OCI-LY3 (cell line): Measurements from ENCODE around the gene SPG7.
A peak's percentile ranks its signal among the peaks of the same experiment; 100 is the strongest.

Experiments used
- H2AFZ ChIP-seq: fragments of 200-600, 300-600 bp; shearing (Covaris generic); 2 replicates; pipeline ENCODE4 v1.6.0; 2014; ENCODE audit warnings: antibody characterized with exemption, low read depth, low read length
- H3K27ac ChIP-seq: fragments of 200-600, 300-600 bp; sonication (generic); 2 replicates; pipeline ENCODE4 v1.5.1; 2014; ENCODE audit warnings: mild to moderate bottlenecking, low read length, moderate library complexity, mixed read lengths
- H3K27me3 ChIP-seq: fragments of 200-600, 300-600 bp; sonication (generic); 2 replicates; pipeline ENCODE4 v1.6.1; 2014; ENCODE audit warnings: low read depth, low read length, mixed read lengths
- H3K36me3 ChIP-seq: fragments of 200-600, 300-600 bp; sonication (generic); replicated peaks from 2 replicates; pipeline ENCODE3; 2014; ENCODE audit warnings: low read depth, low read length, mixed read lengths
- H3K4me1 ChIP-seq: fragments of 300-600, 200-600 bp; sonication (generic); 2 replicates; pipeline ENCODE4 v1.6.1; 2014; ENCODE audit warnings: low read length, mixed read lengths
- H3K4me2 ChIP-seq: fragments of 200-600, 300-600 bp; sonication (generic); 2 replicates; pipeline ENCODE4 v1.6.1; 2014; ENCODE audit warnings: low read length, mixed read lengths
- H3K4me3 ChIP-seq: fragments of 300-600, 200-600 bp; sonication (generic); 2 replicates; pipeline ENCODE4 v1.5.1; 2014; ENCODE audit warnings: antibody characterized with exemption, mild to moderate bottlenecking, low read length, moderate library complexity
- H3K79me2 ChIP-seq: fragments of 300-600, 200-600 bp; shearing (Covaris generic); 2 replicates; pipeline ENCODE4 v1.6.1; 2014; ENCODE audit warnings: mild to moderate bottlenecking, low read length, mixed read lengths
- H3K9ac ChIP-seq: fragments of 300-600, 200-600 bp; shearing (Covaris generic); 2 replicates; pipeline ENCODE4 v1.6.0; 2014; ENCODE audit warnings: mild to moderate bottlenecking, low read length, moderate library complexity
- H3K9me3 ChIP-seq: fragments of 200-600, 300-600 bp; shearing (Covaris generic); 2 replicates; pipeline ENCODE4 v1.6.1; 2014; ENCODE audit warnings: low read length, mixed read lengths; ENCODE audit not compliant: insufficient read depth
- H4K20me1 ChIP-seq: fragments of 200-600, 300-600 bp; sonication (generic); 2 replicates; pipeline ENCODE4 v1.6.1; 2016; ENCODE audit warnings: low read length, mixed read lengths; ENCODE audit not compliant: insufficient read depth
- CTCF ChIP-seq: fragments of 200-600, 300-600 bp; sonication (generic); IDR thresholded peaks from 2 replicates; pipeline ENCODE4 v1.5.1; 2014; ENCODE audit warnings: antibody characterized with exemption, low read length, low read depth
- EZH2phosphoT487 ChIP-seq: fragments of 200-600 bp; shearing (Covaris generic); IDR thresholded peaks from 2 replicates; pipeline ENCODE4 v1.6.1; 2018; ENCODE audit warnings: antibody characterized with exemption, mixed run types, low read depth

SPG7 gene

GRCh38 chr16:89562939-89563338 is 54.7 kb downstream of the SPG7 start:
- peaks cover 40% of the 10 kb centered on the region for H3K36me3 ChIP-seq
- peaks cover 54% of the 10 kb centered on the region for H4K20me1 ChIP-seq
- no peaks in the 10 kb centered on the region for H3K27me3 ChIP-seq
- peak overlapping the region; percentile 57; the same call in 1 of the 2 replicates for H3K27ac ChIP-seq
- no peaks in the 10 kb centered on the region for H3K9me3 ChIP-seq
- H3K4me2 ChIP-seq: peak overlapping the region; percentile 99
- 0 out of 2 replicates have a peak overlapping the region, but pooled peaks have one; percentile 98 for H3K9ac ChIP-seq
- H2AFZ ChIP-seq: no peak overlapping the region
- TF ChIP-seq EZH2phosphoT487: no peak
- TF ChIP-seq CTCF: no peak
- H3K79me2 ChIP-seq: peaks cover 36% of the 10 kb centered on the region
- H3K4me3 ChIP-seq: 0 out of 2 replicates have a peak overlapping the region, but pooled peaks have one; percentile 89
- H3K4me1 ChIP-seq: peaks cover 42% of the 10 kb centered on the region

GRCh38 chr16:89563639-89564392 is 55.6 kb downstream of the SPG7 start:
- no peaks in the 10 kb centered on the region for H3K9me3 ChIP-seq
- peak overlapping the region; percentile 99 for H3K4me2 ChIP-seq
- H3K36me3 ChIP-seq: peaks cover 40% of the 10 kb centered on the region
- no peak overlapping the region for H2AFZ ChIP-seq
- peak overlapping the region; percentile 89 for H3K4me3 ChIP-seq
- H4K20me1 ChIP-seq: peaks cover 54% of the 10 kb centered on the region
- peaks cover 42% of the 10 kb centered on the region for H3K4me1 ChIP-seq
- H3K79me2 ChIP-seq: peaks cover 36% of the 10 kb centered on the region
- H3K9ac ChIP-seq: no peak overlapping the region
- no peaks in the 10 kb centered on the region for H3K27me3 ChIP-seq
- TF ChIP-seq CTCF (no peak), EZH2phosphoT487 (no peak)
- H3K27ac ChIP-seq: peak overlapping the region; percentile 6; the same call in 1 of the 2 replicates

GRCh38 chr16:89564476-89565255 is 56.5 kb downstream of the SPG7 start:
- Histone ChIP-seq H3K9me3 (no peaks in the 10 kb centered on the region), H3K36me3 (peaks cover 40% of the 10 kb centered on the region), H3K4me2 (peak overlapping the region; percentile 99), H3K4me1 (peaks cover 42% of the 10 kb centered on the region), H3K27me3 (no peaks in the 10 kb centered on the region), H3K27ac (peak overlapping the region; percentile 6; the same call in 1 of the 2 replicates), H3K9ac (no peak overlapping the region), H3K4me3 (no peak overlapping the region; the same call in 1 of the 2 replicates), H4K20me1 (peaks cover 54% of the 10 kb centered on the region), H3K79me2 (peaks cover 36% of the 10 kb centered on the region), H2AFZ (no peak overlapping the region)
- no peak for TF ChIP-seq CTCF
- TF ChIP-seq EZH2phosphoT487: no peak

GRCh38 chr16:89565256-89565505 is 57.0 kb downstream of the SPG7 start:
- H3K79me2 ChIP-seq: peaks cover 36% of the 10 kb centered on the region
- H3K27ac ChIP-seq: peak overlapping the region; percentile 40
- peaks cover 54% of the 10 kb centered on the region for H4K20me1 ChIP-seq
- H3K36me3 ChIP-seq: peaks cover 40% of the 10 kb centered on the region
- H3K4me2 ChIP-seq: peak overlapping the region; percentile 99
- no peak overlapping the region for H3K9ac ChIP-seq
- H3K9me3 ChIP-seq: no peaks in the 10 kb centered on the region
- H3K4me1 ChIP-seq: peaks cover 42% of the 10 kb centered on the region
- no peak overlapping the region for H2AFZ ChIP-seq
- H3K27me3 ChIP-seq: no peaks in the 10 kb centered on the region
- no peak overlapping the region for H3K4me3 ChIP-seq
- TF ChIP-seq CTCF (no peak), EZH2phosphoT487 (no peak)
